OCI-LY3 (cell line): ENCODE results near the gene SLC5A6.

Experiments
- CTCF ChIP-seq: fragments of 200-600, 300-600 bp; sonication (generic); IDR thresholded peaks from 2 replicates; pipeline ENCODE4 v1.5.1; 2014; ENCODE audit warnings: antibody characterized with exemption, low read length, low read depth
- EZH2phosphoT487 ChIP-seq: fragments of 200-600 bp; shearing (Covaris generic); IDR thresholded peaks from 2 replicates; pipeline ENCODE4 v1.6.1; 2018; ENCODE audit warnings: antibody characterized with exemption, mixed run types, low read depth

- no peak for TF ChIP-seq CTCF
- no peak for TF ChIP-seq EZH2phosphoT487
These were observed 6.5 kb upstream of the SLC5A6 start for GRCh38 chr2:27218614-27219013.
